ENCODE measurements around the gene DNMT3A. TPM values are rescaled to one million over a fixed set of nuclear protein-coding genes. Genes with fewer than 3 reads are reported as not detected.

Gene DNMT3A
- total RNA-seq, 4 donors from 2014 or later = 14.7 to 40.2 (median 18.3) TPM

GRCh38 chr2:25323610-25324189 lies 18.0 kb downstream of the DNMT3A start:
- TF ChIP-seq POLR2A (IDR thresholded peaks at IDR 0.05) (no peak), POLR2AphosphoS5 (IDR thresholded peaks at IDR 0.05) (peak; percentile 28)
- H3K9me3 ChIP-seq = peaks cover 0 to 12% (median 0%) of the 10 kb centered on the region in 3 donors
- peak overlapping the region in 3 of 4 donors; percentile 67 to 78 (median 70) for H3K27ac ChIP-seq
- no peaks in the 10 kb centered on the region for H3K27me3 ChIP-seq
- peaks cover 0 to 12% of the 10 kb centered on the region in 2 donors for H3K36me3 ChIP-seq
- no peak for ATAC-seq
- no peak overlapping the region for H3K4me3 ChIP-seq
- 27 to 37% methylated on average over 6 to 7 of the region's 8 CpGs for WGBS, 2 donors (ENCODE audit: low coverage in 1 of 2)
- H3K4me1 ChIP-seq = peaks cover 0 to 62% (median 21%) of the 10 kb centered on the region in 3 donors

- WGBS, 2 donors (ENCODE audit: low coverage in 1 of 2) = 49 to 53% methylated on average over 3 of the region's 13 CpGs
- H3K27me3 ChIP-seq = no peaks in the 10 kb centered on the region
- H3K4me3 ChIP-seq = no peak overlapping the region
- peak overlapping the region in 2 of 4 donors; percentile 70 to 78 for H3K27ac ChIP-seq
- no peak for TF ChIP-seq CTCF (IDR thresholded peaks at IDR 0.05)
- no peak for TF ChIP-seq EP300 (IDR thresholded peaks at IDR 0.05)
- TF ChIP-seq POLR2A (IDR thresholded peaks at IDR 0.05) = no peak
- no peak for TF ChIP-seq POLR2AphosphoS5 (IDR thresholded peaks at IDR 0.05)
- peaks cover 0 to 12% (median 0%) of the 10 kb centered on the region in 3 donors for H3K9me3 ChIP-seq
- peaks cover 0 to 56% (median 15%) of the 10 kb centered on the region in 3 donors for H3K4me1 ChIP-seq
- ATAC-seq = no peak
- peaks cover 0 to 12% of the 10 kb centered on the region in 2 donors for H3K36me3 ChIP-seq
These were observed 18.6 kb downstream of the DNMT3A start for GRCh38 chr2:25323042-25323514.

GRCh38 chr2:25322312-25322711 lies 19.4 kb downstream of the DNMT3A start:
- 75 to 87% methylated on average over 6 to 9 of the region's 9 CpGs for WGBS, 2 donors (ENCODE audit: low coverage in 1 of 2)
- H3K27ac ChIP-seq = peak overlapping the region in 2 of 4 donors; percentile 70 to 78
- H3K4me3 ChIP-seq = no peak overlapping the region
- peaks cover 0 to 51% (median 14%) of the 10 kb centered on the region in 3 donors for H3K4me1 ChIP-seq
- H3K27me3 ChIP-seq = no peaks in the 10 kb centered on the region
- TF ChIP-seq POLR2A (IDR thresholded peaks at IDR 0.05) (no peak), CTCF (IDR thresholded peaks at IDR 0.05) (no peak), EP300 (IDR thresholded peaks at IDR 0.05) (no peak), POLR2AphosphoS5 (IDR thresholded peaks at IDR 0.05) (no peak)
- ATAC-seq = no peak
- peaks cover 0 to 10% (median 0%) of the 10 kb centered on the region in 3 donors for H3K9me3 ChIP-seq
- peaks cover 0 to 10% of the 10 kb centered on the region in 2 donors for H3K36me3 ChIP-seq

- Histone ChIP-seq H3K9me3 (no peaks in the 10 kb centered on the region), H3K36me3 (no peaks in the 10 kb centered on the region), H3K4me1 (peaks cover 0 to 62% (median 28%) of the 10 kb centered on the region in 3 donors), H3K4me3 (no peak overlapping the region), H3K27me3 (no peaks in the 10 kb centered on the region), H3K27ac (no peak overlapping the region)
- 67 to 70% methylated on average over 1 to 2 of the region's 3 CpGs for WGBS, 2 donors (ENCODE audit: low coverage in 1 of 2)
- ATAC-seq = no peak
- TF ChIP-seq EP300 (IDR thresholded peaks at IDR 0.05) = no peak
- no peak for TF ChIP-seq POLR2A (IDR thresholded peaks at IDR 0.05)
- TF ChIP-seq POLR2AphosphoS5 (IDR thresholded peaks at IDR 0.05) = no peak
- TF ChIP-seq CTCF (IDR thresholded peaks at IDR 0.05) = no peak
These were observed 21.6 kb downstream of the DNMT3A start for GRCh38 chr2:25320077-25320476.

GRCh38 chr2:25316101-25316500 lies 25.6 kb downstream of the DNMT3A start:
- H3K4me1 ChIP-seq = peaks cover 0 to 62% (median 38%) of the 10 kb centered on the region in 3 donors
- TF ChIP-seq POLR2A (IDR thresholded peaks at IDR 0.05) (no peak), POLR2AphosphoS5 (IDR thresholded peaks at IDR 0.05) (no peak), CTCF (IDR thresholded peaks at IDR 0.05) (no peak), EP300 (IDR thresholded peaks at IDR 0.05) (no peak)
- peaks cover 0 to 13% of the 10 kb centered on the region in 2 donors for H3K36me3 ChIP-seq
- WGBS, 2 donors (ENCODE audit: low coverage in 1 of 2) = 56% methylated on average over 7 of the region's 8 CpGs; no CpG with 5 or more reads in 1 of the 2 donors
- peak overlapping the region in 3 of 4 donors; percentile 76 to 83 (median 79) for H3K27ac ChIP-seq
- no peak overlapping the region for H3K4me3 ChIP-seq
- H3K27me3 ChIP-seq = no peaks in the 10 kb centered on the region
- ATAC-seq = peak; percentile 43
- no peaks in the 10 kb centered on the region for H3K9me3 ChIP-seq
